HCT116 (cell line): Measurements from ENCODE around the gene FBXO34. TPM values are rescaled to one million over a fixed set of nuclear protein-coding genes. Genes with fewer than 3 reads are reported as not detected.
A peak's percentile ranks its signal among the peaks of the same experiment; 100 is the strongest.

Experiments
- ATAC-seq: fragments of 200-7000 bp; cut with Tn5 transposase; 2 replicates; pipeline ENCODE4 v1.9.1; 2020; ENCODE audit warnings: mild to moderate bottlenecking, moderate library complexity
- BruUV-seq: library from RNA; stranded (reverse); fragments of 400-500 nt; replicated peaks from 2 replicates; lab custom pipeline; 2021; lab: Mats Ljungman, UMichigan
- CTCF ChIA-PET: fragments of 300-600 bp; sonication (Branson Sonifier 250); formaldehyde crosslinking; loops from one replicate; lab custom pipeline; 2021; ENCODE audit warnings: antibody characterized with exemption; lab: Charles Lee
- POLR2A ChIA-PET: fragments of 300-600, 350-600 bp; sonication (Branson Sonifier 250); formaldehyde crosslinking; loops from one replicate; lab custom pipeline; 2021; ENCODE audit warnings: antibody characterized with exemption; lab: Charles Lee
- RAD21 ChIA-PET, 2 experiments: fragments of 300-600 bp; sonication (Branson Sonifier 250); formaldehyde crosslinking; loops; one replicate each; lab custom pipeline; 2023; ENCODE audit warnings: low total read pairs in 2 of 2; ENCODE audit not compliant: uncharacterized antibody in 2 of 2, unreplicated experiment in 2 of 2, low non-redundant PET in 1 of 2; lab: Charles Lee
- DNase-seq: peaks from one replicate; pipeline ENCODE4 v3.0.0-alpha.2; 2010; ENCODE audit warnings: low read depth, low spot score
- H2AFZ ChIP-seq: fragments of 200-600 bp; shearing (Covaris generic), sonication (generic); 2 replicates; pipeline ENCODE4 v1.6.1; 2017; ENCODE audit warnings: low read depth, mixed run types, mixed read lengths, antibody characterized with exemption, low read length; ENCODE audit not compliant: poor library complexity, severe bottlenecking
- H3K27ac ChIP-seq: 2 replicates; pipeline ENCODE4 v1.5.1; 2012; ENCODE audit warnings: low read depth, low read length
- H3K27me3 ChIP-seq: fragments of 200-600 bp; sonication (generic); 2 replicates; pipeline ENCODE4 v1.6.1; 2016; ENCODE audit warnings: mixed run types, low read length, mixed read lengths; ENCODE audit not compliant: insufficient read depth
- H3K36me3 ChIP-seq, 2 experiments: fragments of 200-500 bp in 1 of 2; fragments of 200-600 bp in 1 of 2; sonication (Bioruptor generic) in 1 of 2; sonication (generic) in 1 of 2; 2 replicates each; pipeline versions ENCODE4 v1.5.1 to v1.6.1; 2014 to 2016; ENCODE audit warnings: low read length in 2 of 2, inconsistent platforms in 1 of 2, mixed read lengths in 1 of 2, mixed run types in 1 of 2; ENCODE audit not compliant: insufficient read depth in 2 of 2, control insufficient read depth in 1 of 2
- H3K4me1 ChIP-seq, 2 experiments: fragments of 200-600 bp in 1 of 2; sonication (generic) in 1 of 2; 2 replicates each; pipeline versions ENCODE4 v1.5.1 to v1.6.1; 2012 to 2017; ENCODE audit warnings: low read length in 2 of 2, inconsistent platforms in 1 of 2, mild to moderate bottlenecking in 1 of 2, mixed read lengths in 1 of 2, mixed run types in 1 of 2, moderate library complexity in 1 of 2; ENCODE audit not compliant: insufficient read depth in 2 of 2, control insufficient read depth in 1 of 2
- H3K4me2 ChIP-seq: fragments of 200-600 bp; sonication (generic); 2 replicates; pipeline ENCODE4 v1.6.1; 2017; ENCODE audit warnings: mixed run types, low read length, mixed read lengths
- H3K4me3 ChIP-seq, 2 experiments: fragments of 200-600 bp in 1 of 2; sonication (generic) in 1 of 2; replicated peaks in 1 of 2; 2 replicates each; pipeline ENCODE4 v1.5.1; 2011 to 2016; ENCODE audit warnings: low read length in 2 of 2, control low read depth in 1 of 2, low read depth in 1 of 2, mild to moderate bottlenecking in 1 of 2, mixed read lengths in 1 of 2, mixed run types in 1 of 2
- H3K79me2 ChIP-seq: fragments of 200-600 bp; sonication (generic); 2 replicates; pipeline ENCODE4 v1.6.1; 2017; ENCODE audit warnings: mild to moderate bottlenecking, mixed run types, low read length, moderate library complexity, mixed read lengths; ENCODE audit not compliant: insufficient read depth
- H3K9ac ChIP-seq: fragments of 200-600 bp; sonication (generic); 2 replicates; pipeline ENCODE4 v1.6.1; 2016; ENCODE audit warnings: low read length, mixed read lengths
- H3K9me2 ChIP-seq: fragments of 200-600 bp; sonication (generic), shearing (Covaris generic); 2 replicates; pipeline ENCODE4 v1.6.1; 2017; ENCODE audit warnings: mixed run types, mild to moderate bottlenecking, moderate library complexity; ENCODE audit not compliant: insufficient read depth
- H3K9me3 ChIP-seq, 2 experiments: fragments of 200-500 bp in 1 of 2; fragments of 200-600 bp in 1 of 2; sonication (Bioruptor generic) in 1 of 2; sonication (generic) in 1 of 2; 2 replicates each; pipeline ENCODE4 v1.6.1; 2014 to 2017; ENCODE audit warnings: low read length in 2 of 2, mixed read lengths in 2 of 2, inconsistent platforms in 1 of 2, low read depth in 1 of 2, mild to moderate bottlenecking in 1 of 2, mixed run types in 1 of 2, moderate library complexity in 1 of 2; ENCODE audit not compliant: control insufficient read depth in 1 of 2, insufficient read depth in 1 of 2
- H4K20me1 ChIP-seq: fragments of 200-600 bp; sonication (generic), shearing (Covaris generic); 2 replicates; pipeline ENCODE4 v1.6.1; 2017; ENCODE audit warnings: mixed run types, mild to moderate bottlenecking, moderate library complexity; ENCODE audit not compliant: insufficient read depth
- CBX3 ChIP-seq: IDR thresholded peaks from 2 replicates; pipeline ENCODE4 v1.6.1; 2012; ENCODE audit warnings: low read depth
- CTCF ChIP-seq, 3 experiments: fragments of 200-600 bp in 1 of 3; sonication (generic) in 1 of 3; IDR thresholded peaks in 2 of 3; conservative IDR thresholded peaks in 1 of 3; 2 replicates each; pipeline ENCODE4 v1.5.1; 2012 to 2017; ENCODE audit warnings: low read depth in 2 of 3, low read length in 2 of 3, antibody characterized with exemption in 1 of 3, borderline replicate concordance in 1 of 3, control low read depth in 1 of 3, mild to moderate bottlenecking in 1 of 3, mixed read lengths in 1 of 3, mixed run types in 1 of 3, moderate library complexity in 1 of 3; ENCODE audit not compliant: insufficient read depth in 1 of 3
- FOSL1 ChIP-seq: IDR thresholded peaks from 2 replicates; pipeline ENCODE4 v1.6.1; 2012; ENCODE audit warnings: low read depth
- JUND ChIP-seq: IDR thresholded peaks from 2 replicates; pipeline ENCODE4 v1.6.1; 2012
- POLR2A ChIP-seq: IDR thresholded peaks from 2 replicates; pipeline ENCODE4 v1.7.0; 2011; ENCODE audit warnings: borderline replicate concordance; ENCODE audit not compliant: insufficient read depth, insufficient read length; ENCODE audit errors: extremely low read depth
- POLR2AphosphoS5 ChIP-seq: IDR thresholded peaks from 2 replicates; pipeline ENCODE4 v1.6.1; 2011; ENCODE audit warnings: mild to moderate bottlenecking, low read depth, low read length, moderate library complexity
- RAD21 ChIP-seq: IDR thresholded peaks from 2 replicates; pipeline ENCODE4 v1.6.1; 2012; ENCODE audit warnings: low read depth, mild to moderate bottlenecking
- SRF ChIP-seq: IDR thresholded peaks from 2 replicates; pipeline ENCODE4 v1.6.1; 2012; ENCODE audit warnings: low read depth
- ZFX ChIP-seq: fragments of 450-650 bp; IDR thresholded peaks from 2 replicates; pipeline ENCODE4 v1.6.1; 2017
- ZNF274 ChIP-seq: fragments of 200-500 bp; sonication (Bioruptor generic); IDR thresholded peaks from 2 replicates; pipeline ENCODE4 v1.6.1; 2014; ENCODE audit warnings: mild to moderate bottlenecking, low read depth, low read length, inconsistent platforms
- intact Hi-C: fragments of 100-400 bp; cut with micrococcal nuclease; formaldehyde crosslinking; loops from 2 replicates; pipeline ENCODE4 v1.10.0; 2022
- total RNA-seq: library from RNA; stranded (reverse); gene quantifications from one replicate; pipeline ENCODE4 v1.2.1, GENCODE V29; 2021; ENCODE audit not compliant: unreplicated experiment
- TF ChIP-seq, protein P1 (sequence below): IDR thresholded peaks from 2 replicates; pipeline ENCODE4 v1.6.1; 2012; ENCODE audit warnings: low read depth
- TF ChIP-seq, protein P2 (sequence below): IDR thresholded peaks from 2 replicates; pipeline ENCODE4 v1.6.1; 2012
- TF ChIP-seq, protein P3 (sequence below): IDR thresholded peaks from 2 replicates; pipeline ENCODE4 v1.6.1; 2011; ENCODE audit warnings: mild to moderate bottlenecking, low read length, moderate library complexity; ENCODE audit not compliant: insufficient replicate concordance; ENCODE audit errors: extremely low read depth

FBXO34 gene
- total RNA-seq, 1 experiment from 2014 or later: 26.9 TPM

- TF ChIP-seq, protein P1, sequence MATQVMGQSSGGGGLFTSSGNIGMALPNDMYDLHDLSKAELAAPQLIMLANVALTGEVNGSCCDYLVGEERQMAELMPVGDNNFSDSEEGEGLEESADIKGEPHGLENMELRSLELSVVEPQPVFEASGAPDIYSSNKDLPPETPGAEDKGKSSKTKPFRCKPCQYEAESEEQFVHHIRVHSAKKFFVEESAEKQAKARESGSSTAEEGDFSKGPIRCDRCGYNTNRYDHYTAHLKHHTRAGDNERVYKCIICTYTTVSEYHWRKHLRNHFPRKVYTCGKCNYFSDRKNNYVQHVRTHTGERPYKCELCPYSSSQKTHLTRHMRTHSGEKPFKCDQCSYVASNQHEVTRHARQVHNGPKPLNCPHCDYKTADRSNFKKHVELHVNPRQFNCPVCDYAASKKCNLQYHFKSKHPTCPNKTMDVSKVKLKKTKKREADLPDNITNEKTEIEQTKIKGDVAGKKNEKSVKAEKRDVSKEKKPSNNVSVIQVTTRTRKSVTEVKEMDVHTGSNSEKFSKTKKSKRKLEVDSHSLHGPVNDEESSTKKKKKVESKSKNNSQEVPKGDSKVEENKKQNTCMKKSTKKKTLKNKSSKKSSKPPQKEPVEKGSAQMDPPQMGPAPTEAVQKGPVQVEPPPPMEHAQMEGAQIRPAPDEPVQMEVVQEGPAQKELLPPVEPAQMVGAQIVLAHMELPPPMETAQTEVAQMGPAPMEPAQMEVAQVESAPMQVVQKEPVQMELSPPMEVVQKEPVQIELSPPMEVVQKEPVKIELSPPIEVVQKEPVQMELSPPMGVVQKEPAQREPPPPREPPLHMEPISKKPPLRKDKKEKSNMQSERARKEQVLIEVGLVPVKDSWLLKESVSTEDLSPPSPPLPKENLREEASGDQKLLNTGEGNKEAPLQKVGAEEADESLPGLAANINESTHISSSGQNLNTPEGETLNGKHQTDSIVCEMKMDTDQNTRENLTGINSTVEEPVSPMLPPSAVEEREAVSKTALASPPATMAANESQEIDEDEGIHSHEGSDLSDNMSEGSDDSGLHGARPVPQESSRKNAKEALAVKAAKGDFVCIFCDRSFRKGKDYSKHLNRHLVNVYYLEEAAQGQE: no peak
- TF ChIP-seq SRF (no peak), FOSL1 (no peak), ZNF274 (no peak)
- TF ChIP-seq, protein P2, sequence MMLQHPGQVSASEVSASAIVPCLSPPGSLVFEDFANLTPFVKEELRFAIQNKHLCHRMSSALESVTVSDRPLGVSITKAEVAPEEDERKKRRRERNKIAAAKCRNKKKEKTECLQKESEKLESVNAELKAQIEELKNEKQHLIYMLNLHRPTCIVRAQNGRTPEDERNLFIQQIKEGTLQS: no peak
- TF ChIP-seq, protein P3, sequence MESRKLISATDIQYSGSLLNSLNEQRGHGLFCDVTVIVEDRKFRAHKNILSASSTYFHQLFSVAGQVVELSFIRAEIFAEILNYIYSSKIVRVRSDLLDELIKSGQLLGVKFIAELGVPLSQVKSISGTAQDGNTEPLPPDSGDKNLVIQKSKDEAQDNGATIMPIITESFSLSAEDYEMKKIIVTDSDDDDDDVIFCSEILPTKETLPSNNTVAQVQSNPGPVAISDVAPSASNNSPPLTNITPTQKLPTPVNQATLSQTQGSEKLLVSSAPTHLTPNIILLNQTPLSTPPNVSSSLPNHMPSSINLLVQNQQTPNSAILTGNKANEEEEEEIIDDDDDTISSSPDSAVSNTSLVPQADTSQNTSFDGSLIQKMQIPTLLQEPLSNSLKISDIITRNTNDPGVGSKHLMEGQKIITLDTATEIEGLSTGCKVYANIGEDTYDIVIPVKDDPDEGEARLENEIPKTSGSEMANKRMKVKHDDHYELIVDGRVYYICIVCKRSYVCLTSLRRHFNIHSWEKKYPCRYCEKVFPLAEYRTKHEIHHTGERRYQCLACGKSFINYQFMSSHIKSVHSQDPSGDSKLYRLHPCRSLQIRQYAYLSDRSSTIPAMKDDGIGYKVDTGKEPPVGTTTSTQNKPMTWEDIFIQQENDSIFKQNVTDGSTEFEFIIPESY: no peak
These were observed 103.5 kb downstream of the FBXO34 start (continued) for GRCh38 chr14:55374771-55375170.

DNA sequence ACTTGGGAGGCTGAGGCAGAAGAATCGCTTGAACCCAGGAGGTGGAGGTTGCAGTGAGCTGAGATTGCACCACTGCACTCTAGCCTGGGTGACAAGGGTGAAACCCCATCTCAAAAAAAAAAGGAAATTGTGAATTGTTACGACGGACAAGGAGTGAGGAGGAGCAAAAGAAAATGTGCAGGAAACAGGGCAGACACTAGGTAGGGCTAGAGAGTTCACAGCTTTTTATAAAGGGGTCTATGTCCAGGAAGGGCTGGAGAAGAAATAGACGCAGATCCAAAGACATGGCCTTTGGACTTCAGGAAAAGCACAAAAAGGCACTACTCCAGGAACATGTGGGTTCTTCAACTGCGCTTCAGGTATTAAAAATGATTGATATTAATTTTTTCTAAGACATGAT, 106.0 kb downstream of the FBXO34 start:
- no peak overlapping the region for H3K4me3 ChIP-seq
- intact Hi-C loops: no loop called here
- no peak overlapping the region for H3K9ac ChIP-seq
- TF ChIP-seq, protein P3: no peak
- TF ChIP-seq CTCF (IDR thresholded peaks at IDR 0.05 in 2 of 3, conservative IDR thresholded peaks at IDR 0.05 in 1 of 3; ENCODE audit: borderline replicate concordance in 1 of 3, insufficient read depth in 1 of 3, low read depth in 2 of 3, low read length in 2 of 3) (peak in 2 of 3 experiments; percentile 19 to 21; a peak in 2 of 6 replicates), JUND (no peak), POLR2AphosphoS5 (no peak), ZFX (no peak), SRF (no peak), RAD21 (no peak), CBX3 (no peak), POLR2A (no peak)
- H3K9me2 ChIP-seq: no peaks in the 10 kb centered on the region
- ATAC-seq: no peak
- BruUV-seq: no TSS peak
- H4K20me1 ChIP-seq: no peaks in the 10 kb centered on the region
- no peaks in the 10 kb centered on the region for H3K27me3 ChIP-seq
- H3K9me3 ChIP-seq: no peaks in the 10 kb centered on the region
- ChIA-PET RAD21 (interaction anchor here in 1 of 2 experiments (0.5 to 0.6 kb wide), 2 partner anchors 51 to 163 kb away, joined by 3 read pairs; no protein-coding TSS in a partner anchor), CTCF (no interaction called here), POLR2A (no interaction called here)
- peaks cover 0 to 8% of the 10 kb centered on the region in 2 experiments; a peak in 2 of 4 replicates for H3K4me1 ChIP-seq
- DNase-seq: no peak
- H3K36me3 ChIP-seq: peaks cover 0 to 10% of the 10 kb centered on the region in 2 experiments; a peak in 1 of 4 replicates
- no peak overlapping the region for H3K27ac ChIP-seq
- H2AFZ ChIP-seq: no peak overlapping the region
- H3K4me2 ChIP-seq: no peak overlapping the region
- no peaks in the 10 kb centered on the region for H3K79me2 ChIP-seq
